ENCODE data around the gene CDCA5. TPM values are rescaled to one million over a fixed set of nuclear protein-coding genes. Genes with fewer than 3 reads are reported as not detected.

CDCA5 gene
- polyA plus RNA-seq, 1 experiment, result 11.9 TPM

- Histone ChIP-seq H3K27me3 (ENCODE audit: control insufficient read depth, insufficient read depth, low read length) (no peaks in the 10 kb centered on the region), H3K4me3 (ENCODE audit: low read depth, low read length) (no peak overlapping the region), H3K36me3 (ENCODE audit: control insufficient read depth, insufficient read depth, low read length) (peaks cover 31% of the 10 kb centered on the region)
- no peak for DNase-seq (ENCODE audit: low read depth)
- POLR2A ChIA-PET, result no interaction called here
- CTCF ChIA-PET, result interaction anchor here (1.1 to 1.8 kb wide), 2 partner anchors 12 to 25 kb away, joined by 3 read pairs; partner anchors contain the start of gene TM7SF2
- TF ChIP-seq CTCF (IDR thresholded peaks at IDR 0.05; ENCODE audit: insufficient read depth, low read depth, low read length), result no peak
These were observed 3.0 kb upstream of the CDCA5 start for GRCh38 chr11:65086809-65087208.

DNA sequence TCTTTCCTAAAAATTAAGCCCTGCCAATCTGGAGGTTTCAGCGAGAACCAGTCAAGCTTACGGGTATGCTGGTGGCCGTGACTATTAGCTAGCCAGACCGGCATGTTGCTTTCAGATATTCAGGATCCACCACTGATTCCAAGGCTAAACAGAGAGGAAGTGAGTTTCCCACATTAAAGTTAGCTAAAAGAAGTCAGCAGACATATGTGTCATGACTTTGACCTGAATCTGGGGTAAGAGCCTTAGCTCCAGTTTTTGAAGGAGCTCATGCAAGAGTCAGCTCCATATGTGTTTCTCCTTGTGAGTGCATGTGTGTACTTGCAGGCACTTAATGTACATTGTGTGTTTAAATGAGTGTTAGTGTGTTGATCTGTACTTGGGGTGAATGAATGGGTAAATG, 1.6 kb upstream of the CDCA5 start:
- no peak for DNase-seq (ENCODE audit: low read depth)
- TF ChIP-seq CTCF (IDR thresholded peaks at IDR 0.05; ENCODE audit: insufficient read depth, low read depth, low read length), result no peak
- POLR2A ChIA-PET, result interaction anchor here (0.5 kb wide), 1 partner anchor 71 kb away, joined by 3 read pairs; the partner anchor contains the start of gene ARL2
- peaks cover 31% of the 10 kb centered on the region for H3K36me3 ChIP-seq (ENCODE audit: control insufficient read depth, insufficient read depth, low read length)
- no peaks in the 10 kb centered on the region for H3K27me3 ChIP-seq (ENCODE audit: control insufficient read depth, insufficient read depth, low read length)
- CTCF ChIA-PET, result interaction anchor here (0.9 to 1.8 kb wide), 4 partner anchors 10 to 73 kb away, joined by 3 read pairs; partner anchors contain the start of genes TM7SF2 and ZNHIT2
- H3K4me3 ChIP-seq (ENCODE audit: low read depth, low read length), result no peak overlapping the region

- POLR2A ChIA-PET, result interaction anchor here (0.5 kb wide), 1 partner anchor 71 kb away, joined by 3 read pairs; the partner anchor contains the start of gene ARL2
- Histone ChIP-seq H3K27me3 (ENCODE audit: control insufficient read depth, insufficient read depth, low read length) (no peaks in the 10 kb centered on the region), H3K36me3 (ENCODE audit: control insufficient read depth, insufficient read depth, low read length) (peaks cover 31% of the 10 kb centered on the region), H3K4me3 (ENCODE audit: low read depth, low read length) (peak overlapping the region; percentile 50)
- CTCF ChIA-PET, result interaction anchor here (0.9 to 1.8 kb wide), 4 partner anchors 10 to 72 kb away, joined by 3 read pairs; partner anchors contain the start of genes TM7SF2 and ZNHIT2
- TF ChIP-seq CTCF (IDR thresholded peaks at IDR 0.05; ENCODE audit: insufficient read depth, low read depth, low read length), result no peak
- no peak for DNase-seq (ENCODE audit: low read depth)
These were observed 947 bp upstream of the CDCA5 start for GRCh38 chr11:65084598-65085375.

DNA sequence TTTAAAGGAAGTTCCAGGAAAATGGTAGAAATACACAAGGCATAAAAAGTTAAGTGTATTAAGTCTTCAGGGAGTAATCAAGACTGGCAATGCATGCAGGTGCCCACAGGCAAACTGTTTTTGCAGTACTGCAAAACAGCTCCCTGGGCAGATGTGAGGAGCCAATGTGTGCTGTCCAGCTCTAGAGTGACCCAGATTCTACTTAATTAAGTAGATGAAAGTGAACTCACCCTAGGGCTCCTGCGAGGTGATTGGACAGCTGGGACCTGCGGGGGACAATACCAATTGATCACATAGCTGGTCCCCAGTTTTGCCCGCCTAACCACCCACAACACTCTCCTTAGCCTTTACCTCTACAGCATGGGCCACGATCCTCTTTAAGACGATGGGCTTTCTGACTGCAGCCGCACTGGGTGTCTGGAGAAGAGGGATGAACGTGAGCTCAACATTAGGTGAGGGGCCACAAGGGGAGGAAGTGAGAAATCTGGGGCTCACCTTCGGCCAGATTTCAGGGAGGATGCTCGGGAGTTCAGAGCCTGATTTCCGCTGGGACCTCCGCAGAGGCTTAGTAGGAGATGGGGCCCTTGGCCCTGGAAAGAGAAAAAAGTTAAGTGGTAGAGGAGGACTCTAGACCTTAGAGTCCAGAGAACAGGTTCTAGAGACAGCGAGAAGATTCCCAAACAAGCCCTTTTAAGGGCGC, 556 bp downstream of the CDCA5 start:
- Histone ChIP-seq H3K36me3 (ENCODE audit: control insufficient read depth, insufficient read depth, low read length) (peaks cover 21% of the 10 kb centered on the region), H3K27me3 (ENCODE audit: control insufficient read depth, insufficient read depth, low read length) (no peaks in the 10 kb centered on the region), H3K4me3 (ENCODE audit: low read depth, low read length) (peak overlapping the region; percentile 50)
- DNase-seq (ENCODE audit: low read depth), result no peak
- no peak for TF ChIP-seq CTCF (IDR thresholded peaks at IDR 0.05; ENCODE audit: insufficient read depth, low read depth, low read length)
- ChIA-PET CTCF (interaction anchor here (1.1 to 1.8 kb wide), 3 partner anchors 27 to 69 kb away, joined by 3 to 5 read pairs (median 4); partner anchors contain the start of gene ARL2), POLR2A (no interaction called here)

GRCh38 chr11:65078786-65079342, 5.0 kb downstream of the CDCA5 start:
- CTCF ChIA-PET, result interaction anchor here (0.6 kb wide), 1 partner anchor 27 kb away, joined by 4 read pairs; no protein-coding TSS in a partner anchor
- DNase-seq (ENCODE audit: low read depth), result no peak
- TF ChIP-seq CTCF (IDR thresholded peaks at IDR 0.05; ENCODE audit: insufficient read depth, low read depth, low read length), result no peak
- POLR2A ChIA-PET, result no interaction called here
- H3K36me3 ChIP-seq (ENCODE audit: control insufficient read depth, insufficient read depth, low read length), result no peaks in the 10 kb centered on the region
- H3K4me3 ChIP-seq (ENCODE audit: low read depth, low read length), result no peak overlapping the region
- H3K27me3 ChIP-seq (ENCODE audit: control insufficient read depth, insufficient read depth, low read length), result no peaks in the 10 kb centered on the region
